Measurements from ENCODE around the gene KTN1.

- no peak for TF ChIP-seq CTCF (IDR thresholded peaks at IDR 0.05)
- TF ChIP-seq POLR2A (IDR thresholded peaks at IDR 0.05) = no peak
These were observed 49.5 kb upstream of the KTN1 start for GRCh38 chr14:55530464-55530863.
